CD4-positive, alpha-beta memory T cell (primary cell): Measurements from ENCODE around the gene STAT3. TPM values are rescaled to one million over a fixed set of nuclear protein-coding genes. Genes with fewer than 3 reads are reported as not detected.

Source experiments
- CTCF ChIA-PET: fragments of 350-600 bp; sonication (Branson Sonifier 250); formaldehyde crosslinking; loops from one replicate; lab custom pipeline; 2021; ENCODE audit warnings: inconsistent platforms; ENCODE audit not compliant: partially characterized antibody; lab: Charles Lee
- POLR2A ChIA-PET: fragments of 350-600 bp; sonication (Branson Sonifier 250); formaldehyde crosslinking; loops from one replicate; lab custom pipeline; 2021; ENCODE audit not compliant: partially characterized antibody; lab: Charles Lee
- DNase-seq, 5 donors: peaks; one replicate each; pipeline versions ENCODE4 v3.0.0 to v3.0.0-alpha.2; 2020 to 2022; ENCODE audit warnings: mixed read lengths in 1 of 5
- H3K27ac ChIP-seq: one replicate; pipeline ENCODE4 v1.7.0; 2013; ENCODE audit warnings: low read depth, low read length
- H3K27me3 ChIP-seq: 2 replicates; pipeline ENCODE4 v1.7.0; 2013; ENCODE audit warnings: mild to moderate bottlenecking, low read length, moderate library complexity; ENCODE audit not compliant: insufficient read depth
- H3K36me3 ChIP-seq: 2 replicates; pipeline ENCODE4 v1.7.0; 2013; ENCODE audit warnings: mild to moderate bottlenecking, low read length, moderate library complexity; ENCODE audit not compliant: insufficient read depth
- H3K4me1 ChIP-seq: 2 replicates; pipeline ENCODE4 v1.7.0; 2013; ENCODE audit warnings: mild to moderate bottlenecking, low read length, moderate library complexity; ENCODE audit not compliant: insufficient read depth
- H3K4me3 ChIP-seq, 2 donors: one replicate each; pipeline ENCODE4 v1.7.0; 2013; ENCODE audit warnings: low read length in 2 of 2, mild to moderate bottlenecking in 1 of 2
- H3K9me3 ChIP-seq, 2 donors: one replicate each; pipeline ENCODE4 v1.7.0; 2013; ENCODE audit warnings: low read length in 2 of 2, control low read depth in 1 of 2; ENCODE audit not compliant: control insufficient read depth in 1 of 2
- H3K27ac Mint-ChIP-seq, 7 donors: one replicate each; pipeline ENCODE4 v1.8.0; 2020 to 2021; ENCODE audit warnings: mixed read lengths in 7 of 7, mild to moderate bottlenecking in 6 of 7, inconsistent platforms in 3 of 7, moderate library complexity in 3 of 7
- H3K27me3 Mint-ChIP-seq, 2 donors: one replicate each; pipeline ENCODE4 v1.8.0; 2020 to 2021; ENCODE audit warnings: mixed read lengths in 2 of 2
- H3K36me3 Mint-ChIP-seq, 2 donors: one replicate each; pipeline ENCODE4 v1.8.0; 2020 to 2021; ENCODE audit warnings: mixed read lengths in 2 of 2, inconsistent platforms in 1 of 2, mild to moderate bottlenecking in 1 of 2
- H3K4me1 Mint-ChIP-seq, 4 donors: one replicate each; pipeline ENCODE4 v1.8.0; 2020 to 2021; ENCODE audit warnings: mixed read lengths in 4 of 4, mild to moderate bottlenecking in 1 of 4
- H3K4me3 Mint-ChIP-seq, 8 donors: one replicate each; pipeline ENCODE4 v1.8.0; 2020 to 2021; ENCODE audit warnings: mixed read lengths in 8 of 8, mild to moderate bottlenecking in 7 of 8, moderate library complexity in 6 of 8, inconsistent platforms in 3 of 8
- H3K9me3 Mint-ChIP-seq, 8 donors: one replicate each; pipeline ENCODE4 v1.8.0; 2020 to 2021; ENCODE audit warnings: mixed read lengths in 8 of 8, mild to moderate bottlenecking in 5 of 8, inconsistent platforms in 3 of 8, moderate library complexity in 1 of 8
- intact Hi-C: fragments of 100-400 bp; cut with micrococcal nuclease; formaldehyde crosslinking; loops from one replicate; pipeline ENCODE4 v1.15.1; 2023
- polyA plus RNA-seq, 2 donors: library from polyadenylated mRNA; unstranded; fragments of 300-500 nt; fragmentation: Illumina TruSeq; gene quantifications; one replicate each; pipeline ENCODE4 v1.2.3, GENCODE V29; 2021
- total RNA-seq, 2 experiments: library from RNA; stranded (reverse); gene quantifications; one replicate each; pipeline ENCODE4 v1.2.3, GENCODE V29; 2021

Gene STAT3
- total and polyA plus RNA-seq, 4 experiments from 2014 or later = 103 to 147 (median 130) TPM

DNA sequence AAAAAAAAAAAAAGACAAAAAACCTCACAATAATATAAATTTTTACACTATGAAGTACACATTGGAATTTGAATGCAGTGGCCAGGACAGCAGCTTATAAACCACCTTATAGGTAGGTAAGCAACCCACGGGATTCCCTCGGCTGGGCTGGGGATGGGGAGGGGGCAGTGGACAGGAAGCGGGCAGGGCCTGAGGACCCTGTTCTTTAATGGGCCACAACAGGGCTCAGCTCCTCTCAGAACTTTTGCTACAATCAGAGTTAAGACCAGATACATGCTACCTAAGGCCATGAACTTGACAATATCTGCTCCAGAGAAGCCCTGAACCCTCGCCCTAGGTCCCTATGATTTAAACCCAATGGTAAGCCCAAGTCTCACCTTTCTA, 74.9 kb downstream of the STAT3 start:
- no peak overlapping the region for H3K4me3 ChIP-seq
- peaks cover 44% of the 10 kb centered on the region for H3K36me3 ChIP-seq
- Mint-ChIP-seq H3K36me3 (peaks cover 14 to 68% of the 10 kb centered on the region in 2 donors), H3K4me1 (peaks cover 41 to 78% (median 54%) of the 10 kb centered on the region in 4 donors), H3K27me3 (no peaks in the 10 kb centered on the region), H3K9me3 (peaks cover 0 to 5% (median 0%) of the 10 kb centered on the region in 8 donors), H3K27ac (peak overlapping the region; percentile 75 to 95 (median 82)), H3K4me3 (peak overlapping the region in 6 of 8 donors; percentile 21 to 69 (median 55))
- H3K9me3 ChIP-seq = no peaks in the 10 kb centered on the region
- H3K27me3 ChIP-seq = no peaks in the 10 kb centered on the region
- peak overlapping the region; percentile 16 for H3K27ac ChIP-seq
- peaks cover 70% of the 10 kb centered on the region for H3K4me1 ChIP-seq
- intact Hi-C loops = loop anchor here (5.0 kb wide), 1 partner anchor 36 kb away; the partner anchor contains the start of gene STAT5B
- POLR2A ChIA-PET = interaction anchor here (0.9 to 10.0 kb wide), 11 partner anchors 9 to 295 kb away, joined by 3 to 59 read pairs (median 8); partner anchors contain the start of genes NAGLU, STAT3, STAT5A and STAT5B
- CTCF ChIA-PET = interaction anchor here (0.6 to 21.6 kb wide), 15 partner anchors 10 to 216 kb away, joined by 3 to 504 read pairs (median 7); partner anchors contain the start of genes STAT3 and STAT5A
- no peak for DNase-seq

DNA sequence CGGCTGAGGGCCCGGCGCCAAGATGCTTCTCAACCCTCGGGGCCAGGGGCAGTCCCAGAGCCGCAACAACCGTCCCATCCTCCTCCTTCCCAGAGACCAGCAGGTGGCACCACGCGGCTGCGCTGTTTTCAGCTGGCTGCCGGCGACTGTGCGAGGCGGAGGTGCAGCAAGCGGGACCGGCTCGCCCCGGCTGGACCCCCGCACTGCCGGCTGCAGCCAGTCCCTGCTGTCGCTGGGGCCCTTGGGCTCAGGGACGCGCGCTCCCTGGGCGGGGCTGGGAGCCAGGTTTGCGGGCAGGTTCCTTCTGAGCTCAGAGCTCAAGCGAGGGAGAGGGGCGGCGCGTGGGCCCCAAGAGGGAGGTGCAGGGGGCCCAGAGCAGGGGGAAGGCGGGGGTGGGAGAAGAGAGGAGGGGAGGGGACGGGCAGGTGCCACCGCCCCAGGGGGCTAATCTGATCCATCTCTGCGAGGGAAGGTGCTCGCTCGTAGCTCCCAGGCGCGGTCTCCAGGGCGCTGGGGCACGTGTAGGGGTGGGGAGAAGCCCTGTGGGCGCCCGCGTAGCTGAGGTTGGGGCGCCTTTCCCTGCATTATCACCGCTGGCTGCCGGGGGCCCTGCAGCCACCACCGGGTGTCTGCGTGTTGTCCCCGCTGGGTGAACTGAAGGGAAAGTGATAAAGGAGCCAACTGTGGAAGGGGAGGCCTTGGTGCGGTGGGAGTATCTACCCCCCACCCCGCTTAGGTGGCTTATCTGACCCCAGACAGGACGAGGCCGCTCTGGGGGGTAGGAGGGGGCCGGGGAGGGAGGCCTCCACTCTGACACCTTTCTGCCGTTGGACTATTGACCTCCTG, 75.7 kb downstream of the STAT3 start:
- peaks cover 0 to 5% (median 0%) of the 10 kb centered on the region in 8 donors for H3K9me3 Mint-ChIP-seq
- peaks cover 48% of the 10 kb centered on the region for H3K36me3 ChIP-seq
- H3K27me3 ChIP-seq = no peaks in the 10 kb centered on the region
- H3K4me3 Mint-ChIP-seq = peak overlapping the region; percentile 37 to 80 (median 70)
- peaks cover 16 to 69% of the 10 kb centered on the region in 2 donors for H3K36me3 Mint-ChIP-seq
- H3K4me1 Mint-ChIP-seq = peaks cover 40 to 75% (median 53%) of the 10 kb centered on the region in 4 donors
- DNase-seq = peak; percentile 69 to 80 (median 73)
- no peaks in the 10 kb centered on the region for H3K27me3 Mint-ChIP-seq
- intact Hi-C loops = loop anchor here (1.0 to 5.0 kb wide), 3 partner anchors 10 to 90 kb away; partner anchors contain the start of gene STAT5B
- CTCF ChIA-PET = interaction anchor here (0.6 to 21.6 kb wide), 28 partner anchors 8 to 998 kb away, joined by 3 to 504 read pairs (median 4); partner anchors contain the start of genes CAVIN1, GHDC, STAT3 and STAT5A
- H3K4me1 ChIP-seq = peaks cover 70% of the 10 kb centered on the region
- H3K4me3 ChIP-seq = peak overlapping the region in 1 of 2 donors; percentile 11
- H3K27ac Mint-ChIP-seq = peak overlapping the region; percentile 75 to 89 (median 86)
- POLR2A ChIA-PET = interaction anchor here (0.6 to 10.0 kb wide), 17 partner anchors 8 to 296 kb away, joined by 3 to 59 read pairs (median 7); partner anchors contain the start of genes GHDC, STAT3, STAT5A and STAT5B
- H3K27ac ChIP-seq = peak overlapping the region; percentile 46
- no peaks in the 10 kb centered on the region for H3K9me3 ChIP-seq

DNA sequence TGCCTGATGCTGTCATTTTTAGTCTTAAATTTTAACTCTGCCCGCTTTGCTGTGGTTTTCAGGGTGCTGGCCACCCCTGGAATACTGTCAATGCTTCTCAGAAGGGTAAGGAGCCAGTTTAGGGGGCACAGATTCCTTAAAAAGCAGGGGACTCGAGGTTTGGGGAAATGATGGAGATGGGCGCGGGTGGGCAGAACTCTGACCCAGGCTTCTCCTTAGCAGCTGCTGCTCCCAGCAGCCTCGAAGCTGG, 76.3 kb downstream of the STAT3 start:
- H3K4me1 Mint-ChIP-seq = peaks cover 38 to 69% (median 51%) of the 10 kb centered on the region in 4 donors
- Histone ChIP-seq H3K4me3 (peak overlapping the region in 1 of 2 donors; percentile 11), H3K9me3 (no peaks in the 10 kb centered on the region), H3K4me1 (peaks cover 70% of the 10 kb centered on the region), H3K27me3 (no peaks in the 10 kb centered on the region), H3K27ac (peak overlapping the region; percentile 46), H3K36me3 (peaks cover 49% of the 10 kb centered on the region)
- H3K36me3 Mint-ChIP-seq = peaks cover 15 to 69% of the 10 kb centered on the region in 2 donors
- H3K27me3 Mint-ChIP-seq = no peaks in the 10 kb centered on the region
- no peak for DNase-seq
- POLR2A ChIA-PET = interaction anchor here (0.7 to 10.0 kb wide), 16 partner anchors 9 to 243 kb away, joined by 3 to 59 read pairs (median 7); partner anchors contain the start of genes GHDC, NAGLU, STAT3 and STAT5A
- H3K9me3 Mint-ChIP-seq = peaks cover 0 to 5% (median 0%) of the 10 kb centered on the region in 8 donors
- peak overlapping the region; percentile 36 to 80 (median 56) for H3K4me3 Mint-ChIP-seq
- CTCF ChIA-PET = interaction anchor here (0.6 to 21.6 kb wide), 21 partner anchors 7 to 998 kb away, joined by 3 to 504 read pairs (median 6); partner anchors contain the start of genes CAVIN1, STAT3 and STAT5A
- intact Hi-C loops = loop anchor here (1.0 to 5.0 kb wide), 3 partner anchors 10 to 90 kb away; partner anchors contain the start of gene STAT5B
- peak overlapping the region in 6 of 7 donors; percentile 82 to 89 (median 87) for H3K27ac Mint-ChIP-seq

DNA sequence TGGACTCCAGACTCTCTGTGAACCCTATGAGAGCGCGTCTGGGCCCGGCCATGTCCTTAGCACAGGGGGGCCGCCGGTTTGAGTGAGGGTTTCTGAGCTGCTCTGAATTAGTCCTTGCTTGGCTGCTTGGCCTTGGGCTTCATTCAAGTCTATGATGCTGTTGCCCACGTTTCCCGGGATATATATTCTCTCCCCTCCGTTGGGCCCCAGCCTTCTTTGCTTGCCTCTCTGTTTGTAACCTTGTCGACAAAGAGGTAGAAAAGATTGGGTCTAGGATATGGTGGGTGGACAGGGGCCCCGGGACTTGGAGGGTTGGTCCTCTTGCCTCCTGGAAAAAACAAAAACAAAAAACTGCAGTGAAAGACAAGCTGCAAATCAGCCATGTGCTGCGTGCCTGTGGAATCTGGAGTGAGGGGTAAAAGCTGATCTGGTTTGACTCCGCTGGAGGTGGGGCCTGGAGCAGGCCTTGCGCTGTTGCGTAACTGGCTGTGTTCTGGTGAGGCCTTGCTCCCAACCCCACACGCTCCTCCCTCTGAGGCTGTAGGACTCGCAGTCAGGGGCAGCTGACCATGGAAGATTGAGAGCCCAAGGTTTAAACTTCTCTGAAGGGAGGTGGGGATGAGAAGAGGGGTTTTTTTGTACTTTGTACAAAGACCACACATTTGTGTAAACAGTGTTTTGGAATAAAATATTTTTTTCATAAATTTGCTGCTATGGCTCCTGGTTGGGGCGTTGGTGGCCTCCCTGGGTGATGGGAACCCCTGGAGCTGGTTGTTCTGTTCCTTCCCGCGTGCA, 76.8 kb downstream of the STAT3 start:
- H3K4me3 ChIP-seq = no peak overlapping the region
- POLR2A ChIA-PET = interaction anchor here (0.7 to 10.0 kb wide), 15 partner anchors 8 to 244 kb away, joined by 3 to 59 read pairs (median 7); partner anchors contain the start of genes NAGLU, STAT3, STAT5A and STAT5B
- H3K9me3 ChIP-seq = no peaks in the 10 kb centered on the region
- Mint-ChIP-seq H3K27ac (peak overlapping the region in 6 of 7 donors; percentile 82 to 89 (median 87)), H3K4me3 (peak overlapping the region; percentile 36 to 80 (median 56)), H3K27me3 (no peaks in the 10 kb centered on the region), H3K9me3 (peaks cover 0 to 5% (median 0%) of the 10 kb centered on the region in 8 donors), H3K4me1 (peaks cover 36 to 64% (median 48%) of the 10 kb centered on the region in 4 donors), H3K36me3 (peaks cover 13 to 68% of the 10 kb centered on the region in 2 donors)
- no peaks in the 10 kb centered on the region for H3K27me3 ChIP-seq
- CTCF ChIA-PET = interaction anchor here (0.9 to 21.6 kb wide), 16 partner anchors 9 to 216 kb away, joined by 3 to 504 read pairs (median 8); partner anchors contain the start of genes CAVIN1, STAT3 and STAT5A
- intact Hi-C loops = loop anchor here (1.0 to 5.0 kb wide), 3 partner anchors 11 to 89 kb away; partner anchors contain the start of gene STAT5B
- H3K36me3 ChIP-seq = peaks cover 48% of the 10 kb centered on the region
- peaks cover 66% of the 10 kb centered on the region for H3K4me1 ChIP-seq
- DNase-seq = no peak
- peak overlapping the region; percentile 4 for H3K27ac ChIP-seq

DNA sequence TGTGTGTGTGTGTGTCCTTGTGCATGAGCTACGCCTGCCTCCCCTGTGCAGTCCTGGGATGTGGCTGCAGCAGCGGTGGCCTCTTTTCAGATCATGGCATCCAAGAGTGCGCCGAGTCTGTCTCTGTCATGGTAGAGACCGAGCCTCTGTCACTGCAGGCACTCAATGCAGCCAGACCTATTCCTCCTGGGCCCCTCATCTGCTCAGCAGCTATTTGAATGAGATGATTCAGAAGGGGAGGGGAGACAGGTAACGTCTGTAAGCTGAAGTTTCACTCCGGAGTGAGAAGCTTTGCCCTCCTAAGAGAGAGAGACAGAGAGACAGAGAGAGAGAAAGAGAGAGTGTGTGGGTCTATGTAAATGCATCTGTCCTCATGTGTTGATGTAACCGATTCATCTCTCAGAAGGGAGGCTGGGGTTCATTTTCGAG, 77.4 kb downstream of the STAT3 start:
- Histone ChIP-seq H3K4me1 (peaks cover 62% of the 10 kb centered on the region), H3K9me3 (no peaks in the 10 kb centered on the region), H3K36me3 (peaks cover 53% of the 10 kb centered on the region), H3K27ac (no peak overlapping the region), H3K27me3 (no peaks in the 10 kb centered on the region), H3K4me3 (no peak overlapping the region)
- intact Hi-C loops = loop anchor here (5.0 kb wide), 1 partner anchor 34 kb away; the partner anchor contains the start of gene STAT5B
- H3K27ac Mint-ChIP-seq = peak overlapping the region; percentile 49 to 89 (median 85)
- H3K4me3 Mint-ChIP-seq = peak overlapping the region in 7 of 8 donors; percentile 9 to 80 (median 42)
- peaks cover 19 to 73% of the 10 kb centered on the region in 2 donors for H3K36me3 Mint-ChIP-seq
- ChIA-PET POLR2A (interaction anchor here (1.1 to 10.0 kb wide), 7 partner anchors 11 to 225 kb away, joined by 3 to 59 read pairs (median 20); partner anchors contain the start of genes NAGLU, STAT3, STAT5A and STAT5B), CTCF (interaction anchor here (0.9 to 21.6 kb wide), 8 partner anchors 12 to 216 kb away, joined by 4 to 504 read pairs (median 15); partner anchors contain the start of genes CAVIN1 and STAT5A)
- no peak for DNase-seq
- H3K9me3 Mint-ChIP-seq = peaks cover 0 to 5% (median 0%) of the 10 kb centered on the region in 8 donors
- H3K4me1 Mint-ChIP-seq = peaks cover 38 to 63% (median 49%) of the 10 kb centered on the region in 4 donors
- H3K27me3 Mint-ChIP-seq = no peaks in the 10 kb centered on the region
